Measurements from ENCODE around the gene TMEM53.

The TMEM53 gene

DNA sequence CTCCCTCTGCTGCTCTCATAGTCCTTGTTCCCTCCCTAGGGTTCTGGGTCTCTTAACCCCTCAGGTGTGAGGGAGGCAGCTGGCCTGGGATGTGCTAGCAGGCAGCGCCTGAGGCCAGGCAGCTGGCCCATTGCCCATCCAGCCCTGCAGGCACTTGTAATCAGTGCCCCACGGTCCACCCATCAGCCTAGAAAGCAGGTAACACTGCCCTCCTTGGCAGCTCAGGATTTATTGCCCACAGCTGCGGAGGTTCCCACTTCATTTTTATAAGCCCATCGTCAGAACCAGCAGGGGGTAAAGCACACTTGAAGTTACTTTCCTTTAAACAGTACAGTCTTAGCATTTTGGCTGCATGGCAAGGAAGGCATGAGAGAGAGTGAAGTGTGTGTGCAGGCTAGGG is 70.6 kb downstream of the TMEM53 start:
- DNase-seq (ENCODE audit: low read depth) = no peak

All from EH (cell line).